GM18868 (cell line): ENCODE results near the gene JAZF1.

Experiments
- ATAC-seq: cut with Tn5 transposase; IDR thresholded peaks from one replicate; pipeline ENCODE4 v1.9.1; 2021; ENCODE audit warnings: mild to moderate bottlenecking, moderate library complexity; ENCODE audit not compliant: unreplicated experiment

The JAZF1 gene

DNA sequence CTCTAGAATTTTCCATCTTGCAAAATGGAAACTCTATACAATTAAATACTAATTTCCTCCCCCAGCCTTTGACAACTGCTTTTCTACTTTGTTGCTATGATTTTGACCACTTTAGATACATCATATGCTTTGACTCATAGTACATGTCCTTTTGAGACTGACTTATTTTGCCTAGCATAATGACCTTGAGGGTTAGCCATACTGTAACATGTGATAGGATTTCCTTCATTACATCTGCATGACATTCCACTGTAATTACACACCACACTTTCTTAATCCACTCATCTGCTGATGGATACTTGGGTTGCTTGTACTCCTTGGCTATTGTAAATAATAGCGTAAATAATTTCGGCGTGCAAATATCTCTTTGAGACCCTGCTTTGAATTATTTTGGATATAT, 127.7 kb downstream of the JAZF1 start:
- ATAC-seq, result no peak

DNA sequence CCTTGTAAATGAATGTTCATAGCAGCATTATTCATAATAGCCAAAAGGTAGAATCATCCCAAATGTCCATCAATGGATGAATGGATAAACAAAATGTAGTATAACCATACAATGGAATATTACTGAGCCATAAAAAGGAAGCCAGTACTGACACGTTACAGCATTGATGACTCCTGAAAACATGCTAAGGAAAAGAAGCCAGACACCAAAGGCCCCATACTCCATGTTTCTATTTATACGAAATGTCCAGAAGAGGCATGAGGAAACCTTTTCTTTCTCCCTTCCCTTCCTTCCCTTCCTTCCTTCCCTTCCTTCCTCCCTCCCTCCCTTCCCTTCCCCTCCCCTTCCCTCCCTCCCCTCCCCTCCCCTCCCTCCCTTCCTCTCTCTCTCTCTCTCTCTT, 131.9 kb downstream of the JAZF1 start:
- no peak for ATAC-seq

DNA sequence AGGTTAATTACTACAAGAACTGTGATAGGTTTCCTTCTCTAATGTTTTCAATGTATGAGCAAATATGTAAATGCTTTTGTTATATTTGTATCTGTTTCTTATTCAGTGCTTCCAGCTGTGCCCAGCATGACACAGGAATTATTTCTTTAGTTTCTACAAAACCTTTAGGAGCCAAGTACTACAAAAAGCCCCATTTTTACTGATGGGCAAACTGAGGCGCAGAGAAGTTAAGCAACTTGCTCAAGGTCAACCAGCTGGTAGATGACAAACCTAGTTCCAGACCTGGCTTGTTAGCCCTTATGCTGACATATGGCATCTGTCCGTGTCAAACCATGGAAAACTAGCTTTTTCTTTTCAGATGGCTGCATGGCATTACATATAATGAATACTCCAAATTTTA, 134.6 kb downstream of the JAZF1 start:
- no peak for ATAC-seq

GRCh38 chr7:28045592-28045991, 135.0 kb downstream of the JAZF1 start:
- ATAC-seq, result no peak

GRCh38 chr7:28044825-28045224, 135.8 kb downstream of the JAZF1 start:
- ATAC-seq, result no peak

- ATAC-seq, result no peak
Measured at GRCh38 chr7:28042721-28043120, 137.9 kb downstream of the JAZF1 start.

DNA sequence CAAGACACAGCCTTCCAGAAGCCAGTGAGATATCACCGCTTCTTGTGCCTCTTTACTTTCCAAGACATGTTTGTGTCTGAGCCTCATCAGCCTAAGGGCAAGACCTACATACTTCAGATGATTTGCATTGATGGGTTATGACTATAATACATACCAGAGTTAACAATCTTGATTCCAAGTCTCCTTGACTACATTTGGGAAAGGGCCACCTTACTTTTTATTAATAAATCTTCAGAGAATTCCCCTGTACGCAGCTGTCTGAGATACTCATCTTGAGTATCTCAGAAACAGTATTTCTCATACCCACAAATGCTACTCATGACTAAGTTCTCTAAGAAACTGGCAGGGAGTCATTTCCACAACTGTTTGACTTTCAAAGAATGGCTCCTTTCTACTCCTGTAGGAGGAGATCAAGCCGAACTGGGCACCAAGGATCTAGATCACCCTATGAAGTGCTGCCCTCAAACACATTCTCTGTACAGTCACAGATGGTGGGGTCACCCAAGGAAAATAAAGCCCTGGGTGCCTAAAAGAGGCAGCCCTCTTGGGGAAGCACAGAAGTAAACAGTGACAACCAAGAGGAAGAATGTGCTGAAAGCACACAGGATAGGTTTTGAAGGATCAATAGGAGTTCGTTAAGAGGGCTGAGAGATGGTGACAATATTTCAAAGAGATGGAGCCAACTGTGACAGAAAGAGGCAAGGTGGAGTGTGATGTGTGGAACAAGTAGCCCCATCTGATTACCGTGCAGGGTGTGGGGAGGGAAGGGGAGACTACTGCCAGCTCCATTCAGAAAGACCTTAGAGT, 138.9 kb downstream of the JAZF1 start:
- ATAC-seq, result peak; percentile 38

DNA sequence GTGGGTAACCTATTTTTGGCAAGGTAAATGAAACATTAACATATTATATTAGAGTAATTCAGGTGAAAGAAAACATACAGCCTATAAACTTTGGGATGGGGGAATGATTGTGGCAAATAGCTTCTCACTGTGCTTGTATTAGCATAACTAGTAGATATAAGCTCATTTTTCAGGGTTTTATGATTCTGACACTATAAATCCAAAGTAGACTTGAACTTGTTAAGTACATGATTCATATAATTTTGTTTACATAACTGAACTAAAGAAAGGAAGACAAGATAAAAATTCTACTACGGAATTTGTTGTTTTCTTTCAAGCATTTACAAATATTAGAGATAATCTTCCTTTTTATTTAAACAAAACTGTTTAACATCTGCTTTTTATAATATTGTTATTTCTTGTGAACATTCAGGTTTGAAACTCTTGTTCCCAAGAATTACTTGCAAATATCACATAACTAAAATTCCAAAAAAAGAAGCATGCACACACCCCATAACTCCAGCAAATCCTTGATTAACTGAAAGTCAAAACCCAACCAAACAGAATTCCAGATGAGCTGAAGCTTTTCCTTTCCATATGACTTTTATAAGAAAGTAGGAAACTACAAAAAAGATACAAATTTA, 142.3 kb downstream of the JAZF1 start:
- ATAC-seq, result no peak

- peak; percentile 96 for ATAC-seq
Measured at GRCh38 chr7:28037220-28038010, 143.2 kb downstream of the JAZF1 start.

DNA sequence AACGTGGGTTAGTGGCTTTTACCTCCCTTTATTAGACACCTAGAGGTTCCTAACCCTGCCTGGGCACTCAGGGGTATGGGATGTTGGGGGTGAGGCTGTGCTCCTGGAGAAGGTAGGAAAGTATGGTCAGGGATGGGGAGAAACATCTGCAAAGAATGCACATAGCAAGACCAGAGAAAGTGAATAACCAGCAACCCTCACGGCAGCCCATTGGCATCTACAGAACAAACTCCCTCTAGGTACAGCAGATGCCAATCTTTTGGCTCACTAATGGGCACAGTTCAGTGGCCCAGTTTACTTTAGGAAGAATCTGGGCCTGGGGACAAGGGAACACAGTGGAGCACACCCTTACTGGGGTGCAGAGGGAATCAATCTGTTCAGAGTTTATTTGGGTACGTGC, 143.9 kb downstream of the JAZF1 start:
- ATAC-seq, result no peak

GRCh38 chr7:28033386-28033785, 147.2 kb downstream of the JAZF1 start:
- ATAC-seq, result no peak

DNA sequence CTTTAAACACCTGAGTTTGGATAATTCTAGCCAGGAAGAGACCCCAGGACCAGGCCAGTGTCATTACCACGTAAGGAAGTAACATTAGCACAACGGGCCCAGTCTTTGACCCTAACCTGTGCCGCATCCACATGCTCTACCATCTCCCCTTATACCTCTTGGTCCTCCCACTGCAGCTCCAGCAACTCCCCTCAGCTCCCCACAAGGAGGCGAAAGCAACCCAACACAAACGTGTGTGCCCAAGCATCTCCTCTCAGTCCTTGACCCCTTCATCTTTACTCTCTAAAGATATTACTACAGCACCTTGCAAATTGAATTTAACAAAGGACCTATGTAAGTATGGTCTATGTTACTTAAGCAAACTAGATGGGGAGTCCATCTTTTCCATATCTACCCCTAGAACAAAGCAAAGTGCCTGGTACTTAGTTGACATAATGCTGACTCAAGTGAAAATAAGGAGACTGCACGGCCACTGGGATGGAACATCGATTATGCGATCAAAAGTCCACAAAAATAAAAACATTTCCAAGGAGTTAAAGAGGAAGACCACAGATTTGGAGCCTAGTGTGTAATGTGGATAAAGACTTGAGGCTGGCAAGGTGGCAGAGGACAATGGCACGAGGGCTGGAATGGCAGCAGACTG, 147.7 kb downstream of the JAZF1 start:
- no peak for ATAC-seq

- ATAC-seq, result no peak
Measured at GRCh38 chr7:28029051-28029450, 151.5 kb downstream of the JAZF1 start.

GRCh38 chr7:28028471-28028870, 152.1 kb downstream of the JAZF1 start:
- ATAC-seq, result no peak

GRCh38 chr7:28026237-28026636, 154.4 kb downstream of the JAZF1 start:
- no peak for ATAC-seq

DNA sequence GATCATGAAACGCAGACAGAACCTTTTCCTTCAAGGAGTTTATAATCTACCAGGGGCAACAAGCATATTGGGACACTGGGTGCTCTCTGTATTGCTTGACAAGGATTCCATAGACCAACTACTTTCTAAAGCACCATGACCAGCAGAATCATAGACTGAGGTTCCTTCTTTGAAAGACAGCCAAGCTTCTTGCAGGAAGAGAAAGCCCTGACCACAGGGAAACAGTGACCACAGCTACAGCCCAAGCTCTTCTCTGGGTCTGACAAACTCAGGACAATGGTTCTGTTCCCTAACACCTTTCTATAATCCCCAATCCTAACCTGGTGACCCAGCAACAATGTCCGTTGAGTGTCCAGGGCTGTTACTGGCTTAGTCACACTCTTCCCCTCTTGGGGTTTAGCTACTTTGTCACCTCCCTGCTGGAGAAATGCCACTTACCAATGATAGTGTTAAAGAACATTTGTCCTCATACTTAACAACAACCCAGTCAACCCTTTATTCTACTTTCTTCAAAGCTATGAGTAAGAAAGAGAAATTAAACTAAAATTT, 155.7 kb downstream of the JAZF1 start:
- ATAC-seq, result no peak

- peak; percentile 81 for ATAC-seq
Measured at GRCh38 chr7:28020302-28020940, 160.2 kb downstream of the JAZF1 start.

GRCh38 chr7:28018856-28019465, 161.6 kb downstream of the JAZF1 start:
- no peak for ATAC-seq

DNA sequence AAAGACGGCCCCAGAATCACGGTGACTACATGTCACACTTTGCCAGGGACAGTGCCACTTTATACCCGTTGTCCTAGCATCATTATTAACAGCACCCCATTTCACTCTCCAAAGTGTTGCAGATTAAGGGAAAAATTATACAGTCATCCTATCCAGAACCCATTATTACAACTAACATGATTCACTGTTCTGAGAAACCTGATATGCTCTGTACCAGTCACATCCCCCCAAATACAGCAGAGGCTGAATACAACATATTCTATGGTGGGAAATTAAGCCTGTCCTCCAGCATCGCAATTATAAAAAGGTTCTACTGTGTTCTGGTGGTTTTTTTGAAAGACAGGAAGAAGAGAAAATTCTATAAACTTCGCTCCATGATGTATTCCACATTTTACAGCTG, 162.1 kb downstream of the JAZF1 start:
- no peak for ATAC-seq

- ATAC-seq, result no peak
Measured at GRCh38 chr7:28018020-28018419, 162.6 kb downstream of the JAZF1 start.
